Measurements from ENCODE around the gene TMEM244.

DNA sequence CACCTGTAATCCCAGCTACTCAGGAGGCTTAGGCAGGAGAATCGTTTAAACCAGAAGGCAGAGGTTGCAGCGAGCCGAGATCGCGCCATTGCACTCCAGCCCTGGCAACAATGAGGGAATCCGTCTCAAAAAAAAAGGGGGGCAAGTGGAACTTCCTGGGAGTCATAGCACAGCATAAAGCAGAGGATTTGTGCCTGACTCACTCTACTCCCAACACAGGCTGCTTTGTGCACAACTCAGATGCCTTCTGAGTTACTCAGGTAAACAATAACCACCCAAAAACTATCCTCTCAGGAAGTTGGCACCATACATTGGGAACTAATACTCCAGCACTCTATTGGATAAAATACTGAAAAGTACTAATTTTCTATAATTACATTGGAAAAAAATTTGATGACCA is 2.5 kb upstream of the TMEM244 start:
- TF ChIP-seq MCM3 (IDR thresholded peaks at IDR 0.05) (no peak), SMARCA4 (IDR thresholded peaks at IDR 0.05) (no peak), NFYB (IDR thresholded peaks at IDR 0.05; ENCODE audit: extremely low read depth, insufficient read length) (no peak), SP1 (CRISPR knock-in tag; IDR thresholded peaks at IDR 0.05) (no peak), RBM17 (IDR thresholded peaks at IDR 0.05; ENCODE audit: borderline replicate concordance, low read depth, low read length) (no peak), MTA1 (IDR thresholded peaks at IDR 0.05; ENCODE audit: borderline replicate concordance) (no peak), MTA2 (IDR thresholded peaks at IDR 0.05; ENCODE audit: low read depth) (no peak), HDGF (IDR thresholded peaks at IDR 0.05) (no peak), BRD4 (IDR thresholded peaks at IDR 0.05) (no peak), TEAD4 (IDR thresholded peaks at IDR 0.05; ENCODE audit: low read length) (no peak), TEAD4 (CRISPR knock-in tag; IDR thresholded peaks at IDR 0.05; ENCODE audit: borderline replicate concordance) (no peak)
- TF ChIP-seq, protein P1, sequence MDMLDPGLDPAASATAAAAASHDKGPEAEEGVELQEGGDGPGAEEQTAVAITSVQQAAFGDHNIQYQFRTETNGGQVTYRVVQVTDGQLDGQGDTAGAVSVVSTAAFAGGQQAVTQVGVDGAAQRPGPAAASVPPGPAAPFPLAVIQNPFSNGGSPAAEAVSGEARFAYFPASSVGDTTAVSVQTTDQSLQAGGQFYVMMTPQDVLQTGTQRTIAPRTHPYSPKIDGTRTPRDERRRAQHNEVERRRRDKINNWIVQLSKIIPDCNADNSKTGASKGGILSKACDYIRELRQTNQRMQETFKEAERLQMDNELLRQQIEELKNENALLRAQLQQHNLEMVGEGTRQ (CRISPR knock-in tag; IDR thresholded peaks at IDR 0.05), result no peak
- TF ChIP-seq, protein P2, sequence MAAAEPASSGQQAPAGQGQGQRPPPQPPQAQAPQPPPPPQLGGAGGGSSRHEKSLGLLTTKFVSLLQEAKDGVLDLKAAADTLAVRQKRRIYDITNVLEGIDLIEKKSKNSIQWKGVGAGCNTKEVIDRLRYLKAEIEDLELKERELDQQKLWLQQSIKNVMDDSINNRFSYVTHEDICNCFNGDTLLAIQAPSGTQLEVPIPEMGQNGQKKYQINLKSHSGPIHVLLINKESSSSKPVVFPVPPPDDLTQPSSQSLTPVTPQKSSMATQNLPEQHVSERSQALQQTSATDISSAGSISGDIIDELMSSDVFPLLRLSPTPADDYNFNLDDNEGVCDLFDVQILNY (CRISPR knock-in tag; IDR thresholded peaks at IDR 0.05), result no peak

All from K562 (cell line).